AG10803 (cell line): ENCODE data around the gene STOX1.
"Not testable (repeated sequence)": the region's sequence is repeated elsewhere in the genome, so short reads cannot be mapped to it uniquely, and the experiment has no call there.

Experiments used
- DNase-seq: peaks from one replicate; pipeline ENCODE4 v3.0.0; 2010; ENCODE audit warnings: low read depth
- H3K4me3 ChIP-seq: 2 replicates; pipeline ENCODE4 v1.5.1; 2011; ENCODE audit warnings: mild to moderate bottlenecking, low read length, control low read depth
- CTCF ChIP-seq: conservative IDR thresholded peaks from 2 replicates; pipeline ENCODE4 v1.5.1; 2011; ENCODE audit warnings: mild to moderate bottlenecking, low read length, control low read depth, inconsistent platforms

The STOX1 gene

GRCh38 chr10:68795886-68796532 lies 31.3 kb upstream of the STOX1 start:
- DNase-seq, result no peak
- TF ChIP-seq CTCF, result no peak
- H3K4me3 ChIP-seq, result no peak overlapping the region

GRCh38 chr10:68796605-68797004 lies 30.7 kb upstream of the STOX1 start:
- DNase-seq, result peak; percentile 72
- TF ChIP-seq CTCF, result no peak
- no peak overlapping the region for H3K4me3 ChIP-seq

GRCh38 chr10:68800211-68800610 lies 27.1 kb upstream of the STOX1 start:
- DNase-seq, result peak; percentile 52
- no peak for TF ChIP-seq CTCF
- H3K4me3 ChIP-seq, result no peak overlapping the region

- H3K4me3 ChIP-seq, result no peak overlapping the region
- TF ChIP-seq CTCF, result no peak
- DNase-seq, result no peak
These were observed 22.6 kb upstream of the STOX1 start for GRCh38 chr10:68804692-68805091.

GRCh38 chr10:68810830-68811229 lies 16.5 kb upstream of the STOX1 start:
- DNase-seq, H3K4me3 ChIP-seq: not testable (repeated sequence)

GRCh38 chr10:68811314-68812009 lies 15.9 kb upstream of the STOX1 start:
- no peak for DNase-seq
- H3K4me3 ChIP-seq, result no peak overlapping the region
- no peak for TF ChIP-seq CTCF

- H3K4me3 ChIP-seq, result no peak overlapping the region
- no peak for DNase-seq
- no peak for TF ChIP-seq CTCF
These were observed 14.9 kb upstream of the STOX1 start for GRCh38 chr10:68812420-68812819.
